Ammon's horn (tissue), 1 donor: ENCODE data around the gene ATP2B2.

Experiments used
- DNase-seq: peaks from one replicate; pipeline ENCODE4 v3.0.0-alpha.2; 2016; ENCODE audit warnings: low spot score

The ATP2B2 gene

DNA sequence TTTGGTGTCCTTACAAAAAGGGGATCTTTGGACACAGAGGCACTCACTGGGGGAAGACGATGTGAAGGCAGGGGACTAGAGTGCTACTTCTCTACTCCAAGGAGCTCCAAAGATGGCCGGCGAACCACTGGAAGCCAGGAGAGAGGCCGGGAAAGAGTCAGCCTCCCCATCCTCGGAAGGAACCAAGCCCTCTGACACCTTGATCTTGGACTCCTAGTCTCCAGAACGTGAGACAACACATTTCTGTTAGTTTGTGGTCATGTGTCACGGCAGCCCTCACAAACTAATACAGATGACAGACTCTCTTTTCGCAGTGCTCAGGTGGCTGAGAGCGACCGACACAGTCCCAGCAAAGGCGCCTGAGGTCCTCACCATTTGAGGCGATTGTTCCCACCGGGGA, 24.4 kb upstream of the ATP2B2 start:
- no peak for DNase-seq

DNA sequence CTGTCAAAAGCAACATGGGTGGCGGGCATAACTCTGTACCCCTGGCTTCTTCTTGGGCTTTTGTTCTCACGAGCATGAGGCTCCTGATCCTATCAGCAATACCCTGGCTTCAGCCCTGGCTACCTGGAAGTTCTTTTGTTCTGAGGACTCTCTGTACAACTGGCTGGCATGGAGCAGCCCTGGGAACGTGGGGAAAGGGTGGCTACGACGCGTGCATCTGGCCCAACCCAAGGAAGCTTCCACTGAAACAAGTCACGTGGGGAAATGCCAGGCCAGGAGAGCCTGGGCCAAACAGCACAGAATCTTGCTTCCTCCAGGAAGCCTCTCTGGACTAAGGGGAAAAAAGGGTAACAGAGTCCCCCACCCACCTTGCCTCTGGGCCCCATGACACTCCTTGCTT, 22.7 kb upstream of the ATP2B2 start:
- DNase-seq, result no peak

DNA sequence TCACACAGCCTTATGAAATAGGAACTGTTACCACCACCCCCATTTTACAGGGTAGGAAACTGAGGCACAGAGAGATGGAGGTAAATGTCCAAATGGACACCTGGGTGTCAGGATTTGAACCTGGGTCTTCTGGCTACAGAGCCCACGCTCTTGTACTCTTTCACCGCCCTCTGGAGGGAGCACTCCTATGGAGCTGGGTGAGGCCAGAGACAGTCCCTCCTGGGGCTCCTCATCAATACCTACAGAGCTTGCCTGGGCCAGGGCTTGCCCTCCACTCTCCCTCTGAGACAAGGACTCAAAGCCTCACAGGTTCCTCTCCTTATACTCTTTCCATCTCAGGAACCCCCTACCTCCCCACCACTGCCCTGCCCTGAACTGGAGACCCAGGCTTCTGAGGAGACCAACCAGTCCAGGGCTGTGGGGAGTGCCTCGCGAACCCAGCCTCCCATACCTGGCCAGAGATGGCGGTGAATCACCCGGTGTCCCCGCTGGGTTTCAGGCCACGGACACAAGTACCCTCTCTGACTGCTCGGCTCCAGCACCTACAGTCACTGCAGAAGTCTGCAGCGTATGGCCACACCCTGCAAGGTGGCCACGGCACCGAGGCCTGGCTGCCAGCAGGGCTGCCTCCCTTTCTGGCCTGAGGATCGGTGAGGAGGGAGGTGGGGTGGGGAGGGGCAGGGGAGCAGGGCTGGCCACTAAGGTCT, 22.1 kb upstream of the ATP2B2 start:
- DNase-seq, result no peak

DNA sequence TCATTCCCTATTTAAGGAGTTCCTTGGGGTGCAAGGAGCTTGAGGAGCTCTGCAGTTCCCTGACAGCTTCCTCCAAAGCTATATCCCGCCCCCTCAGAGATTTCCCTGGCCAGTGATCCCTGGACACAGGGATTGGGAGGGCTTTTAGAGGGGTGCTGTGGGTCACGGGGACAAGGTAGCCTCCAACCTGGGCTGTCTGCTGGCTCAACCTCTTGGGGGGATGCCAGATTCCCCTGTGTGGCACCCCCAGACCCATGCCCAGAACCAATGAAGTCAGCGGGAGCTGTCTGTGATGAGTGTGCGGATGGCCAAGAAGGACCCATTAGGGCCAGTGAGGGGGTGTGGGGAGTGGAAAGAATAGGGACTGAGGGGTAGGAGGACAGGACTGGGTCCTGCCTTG, 21.0 kb upstream of the ATP2B2 start:
- DNase-seq, result no peak

- no peak for DNase-seq
These were observed 19.5 kb upstream of the ATP2B2 start for GRCh38 chr3:10524799-10525301.

DNA sequence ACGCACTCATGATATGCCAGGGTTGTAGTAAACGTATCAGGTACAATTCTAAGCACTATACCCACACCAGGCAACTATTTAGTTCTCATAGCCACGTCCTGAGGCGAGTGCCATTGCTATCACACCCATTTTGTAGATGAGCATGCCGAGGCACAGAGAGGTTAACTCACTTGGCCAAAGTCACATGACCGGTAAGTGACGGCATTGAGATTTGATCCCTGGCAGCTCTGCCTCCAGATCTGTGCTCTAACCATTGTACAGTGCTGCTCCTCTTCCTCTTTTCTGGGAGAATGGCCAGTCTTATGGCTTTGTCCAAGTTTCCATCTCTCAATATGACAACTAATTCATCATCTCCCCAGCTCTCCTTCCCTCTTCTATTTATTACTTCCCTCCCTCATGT, 18.9 kb upstream of the ATP2B2 start:
- DNase-seq, result no peak

DNA sequence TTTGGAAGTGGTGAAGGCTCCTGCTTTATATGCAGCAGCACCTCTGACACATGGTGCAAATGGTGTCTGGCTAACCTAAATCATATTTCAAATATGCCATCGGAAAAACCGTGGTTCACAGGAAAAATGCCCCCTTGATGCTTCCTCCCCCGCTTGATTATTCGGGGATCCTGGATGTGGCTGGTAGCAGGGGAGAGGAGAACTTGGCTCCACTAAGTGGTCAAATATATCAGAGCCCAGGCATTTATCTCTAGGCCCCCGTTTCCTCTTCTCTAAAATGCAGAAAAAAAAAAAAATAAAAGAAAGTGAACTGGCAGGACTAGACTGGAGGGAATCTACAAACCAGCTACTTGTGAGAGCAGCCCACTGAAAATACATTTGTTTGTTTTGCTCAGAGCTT, 18.2 kb upstream of the ATP2B2 start:
- DNase-seq, result no peak

DNA sequence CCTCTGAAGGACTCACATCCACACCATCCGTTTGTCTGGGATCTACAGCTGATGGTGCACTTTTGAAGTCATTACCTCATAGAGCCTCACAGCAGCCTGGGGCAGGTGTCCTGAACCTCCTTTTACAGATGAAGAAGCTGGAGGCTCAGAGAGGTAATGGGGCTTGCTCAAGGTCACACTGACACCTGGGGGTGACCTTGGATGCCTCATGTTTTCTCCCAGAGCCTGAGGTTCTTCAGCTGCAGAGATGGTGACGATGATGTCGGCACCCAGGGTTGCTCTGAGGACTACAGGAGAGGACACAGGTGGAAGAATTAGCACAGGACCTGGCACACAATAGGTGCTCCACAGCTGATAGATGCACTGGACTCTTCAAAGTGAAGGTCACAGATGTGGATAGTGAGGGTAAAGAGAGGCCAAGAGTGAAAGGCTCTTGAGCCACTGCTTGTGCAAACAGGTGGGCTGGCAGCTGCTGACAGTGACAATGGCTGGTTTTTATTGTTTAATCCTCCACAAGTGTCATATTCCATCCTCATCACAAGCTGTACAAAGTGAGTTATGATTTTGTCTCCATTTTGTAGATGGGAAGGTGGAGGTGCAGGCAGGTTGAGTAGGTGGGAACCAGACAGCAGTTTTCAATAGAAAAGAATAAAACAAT, 17.4 kb upstream of the ATP2B2 start:
- no peak for DNase-seq

DNA sequence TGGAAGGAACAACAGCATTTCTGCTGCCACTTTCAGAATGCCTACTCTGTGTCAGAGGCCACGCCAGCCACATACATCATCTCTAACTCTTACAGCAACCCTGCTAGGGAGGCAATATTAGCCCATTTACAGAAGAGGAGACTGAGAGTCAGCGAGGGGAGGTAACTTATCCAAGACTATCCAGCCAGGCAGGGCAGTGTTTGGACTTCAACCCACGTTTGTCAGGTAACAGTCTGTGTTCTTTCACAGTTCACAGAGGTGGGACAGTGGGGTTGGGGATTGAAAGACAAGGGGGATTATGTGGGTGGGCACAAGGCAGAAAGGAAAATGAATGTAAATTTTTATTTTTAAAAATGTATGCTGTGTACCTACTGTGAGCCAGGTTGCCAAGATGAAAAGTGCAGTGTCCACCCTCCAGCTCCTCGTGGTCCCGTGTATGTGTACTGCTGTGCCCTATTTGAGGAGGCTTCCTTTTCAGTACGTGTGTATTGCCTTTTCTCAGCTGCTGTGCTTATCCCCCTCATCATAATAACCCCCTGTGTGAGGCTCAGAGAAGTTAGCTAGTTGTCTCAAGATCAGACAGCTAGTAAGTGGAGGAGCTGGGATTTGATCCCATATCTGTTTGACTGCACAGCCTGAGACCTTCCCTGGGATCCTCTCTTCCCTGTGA, 16.5 kb upstream of the ATP2B2 start:
- DNase-seq, result no peak

DNA sequence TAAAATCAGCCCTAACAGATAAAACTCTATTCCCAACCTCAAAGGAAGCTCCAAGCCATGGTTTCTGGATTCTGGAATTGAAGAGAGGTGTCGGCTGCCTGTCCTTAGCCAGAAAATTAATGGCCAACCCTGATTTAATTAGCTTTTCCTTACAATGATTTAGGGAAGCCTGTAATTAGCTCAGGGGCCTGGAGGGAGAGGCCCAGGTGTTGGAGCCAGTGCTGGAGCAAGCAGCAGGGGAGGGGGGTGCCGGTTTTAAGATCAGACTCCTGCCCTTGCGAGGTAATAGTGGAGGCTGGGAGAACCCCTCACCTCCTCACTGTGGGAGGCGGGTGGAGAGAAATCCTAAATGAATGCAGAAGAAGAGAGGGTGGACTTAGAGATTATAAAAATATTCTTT, 14.7 kb upstream of the ATP2B2 start:
- no peak for DNase-seq

- DNase-seq, result no peak
These were observed 13.8 kb upstream of the ATP2B2 start for GRCh38 chr3:10519236-10519635.

DNA sequence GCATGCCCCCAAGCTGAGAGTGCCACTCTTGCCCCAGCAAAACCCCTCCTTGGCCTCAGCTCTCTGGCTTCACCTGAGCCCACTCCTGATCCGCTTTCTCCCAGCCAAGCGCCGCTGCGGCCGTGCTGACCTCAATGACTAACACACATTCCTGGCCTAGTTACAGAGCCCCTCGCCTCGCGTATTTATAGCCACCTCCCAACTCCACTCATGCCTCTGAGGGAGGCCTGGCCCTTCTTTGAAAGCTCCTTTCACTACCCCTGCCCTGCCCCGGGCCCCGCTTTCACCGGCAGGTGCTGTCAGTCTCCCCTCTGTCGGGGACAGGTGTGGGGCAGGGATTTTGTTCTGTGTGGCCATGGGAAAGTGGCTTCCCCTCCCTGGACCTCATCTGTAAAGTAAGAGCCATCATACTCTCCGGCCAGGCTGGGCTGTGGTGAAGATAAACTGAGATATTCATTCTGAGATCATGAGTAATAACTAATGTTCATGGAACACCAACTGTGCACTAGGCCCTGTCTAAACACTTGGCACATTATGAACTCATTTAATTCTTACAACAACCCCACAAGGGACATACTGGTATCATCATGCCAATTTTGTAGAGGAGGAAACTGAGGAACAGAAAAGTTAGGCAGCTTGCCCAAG, 13.2 kb upstream of the ATP2B2 start:
- no peak for DNase-seq

DNA sequence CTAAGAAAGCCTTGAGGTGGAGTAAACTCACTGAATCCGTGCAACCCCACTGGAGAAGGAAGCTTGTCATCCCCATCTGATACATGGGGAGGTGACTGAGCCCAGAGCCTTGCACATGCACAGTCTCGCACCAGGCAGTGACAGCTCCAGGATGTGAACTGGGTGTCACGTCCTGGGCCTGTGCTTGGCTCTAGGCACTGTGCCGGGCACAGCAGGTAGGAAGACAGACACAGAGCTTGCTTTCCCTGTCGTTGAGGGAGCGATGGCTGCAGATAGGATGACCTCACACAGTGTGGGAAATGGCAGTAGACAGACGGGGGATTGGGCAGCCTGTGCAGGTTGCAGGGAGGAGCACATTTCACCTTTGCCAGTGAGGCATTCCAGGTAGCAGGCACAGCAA, 12.2 kb upstream of the ATP2B2 start:
- no peak for DNase-seq

- DNase-seq, result no peak
These were observed 11.4 kb upstream of the ATP2B2 start for GRCh38 chr3:10516544-10517452.

- DNase-seq, result no peak
These were observed 10.6 kb upstream of the ATP2B2 start for GRCh38 chr3:10515884-10516495.

DNA sequence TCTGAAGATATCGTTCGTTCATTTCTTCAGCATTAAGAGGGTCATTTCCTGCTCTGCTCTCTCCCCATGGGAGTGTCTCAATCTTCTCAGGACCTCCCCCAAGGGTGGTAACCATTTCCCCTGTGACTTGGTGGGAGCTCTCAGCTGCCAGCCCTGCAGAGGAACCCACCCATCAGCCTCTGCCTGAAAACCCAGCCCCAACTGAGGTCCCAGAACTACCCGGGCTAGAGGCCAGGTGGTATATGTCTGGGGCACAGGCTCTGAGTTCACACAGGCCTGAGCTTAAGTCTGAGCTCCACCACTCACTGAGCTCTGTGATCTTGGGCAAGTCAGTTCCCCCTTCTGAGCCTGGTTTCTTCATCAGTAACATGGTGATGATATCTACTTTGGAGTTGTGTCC, 10.0 kb upstream of the ATP2B2 start:
- no peak for DNase-seq

DNA sequence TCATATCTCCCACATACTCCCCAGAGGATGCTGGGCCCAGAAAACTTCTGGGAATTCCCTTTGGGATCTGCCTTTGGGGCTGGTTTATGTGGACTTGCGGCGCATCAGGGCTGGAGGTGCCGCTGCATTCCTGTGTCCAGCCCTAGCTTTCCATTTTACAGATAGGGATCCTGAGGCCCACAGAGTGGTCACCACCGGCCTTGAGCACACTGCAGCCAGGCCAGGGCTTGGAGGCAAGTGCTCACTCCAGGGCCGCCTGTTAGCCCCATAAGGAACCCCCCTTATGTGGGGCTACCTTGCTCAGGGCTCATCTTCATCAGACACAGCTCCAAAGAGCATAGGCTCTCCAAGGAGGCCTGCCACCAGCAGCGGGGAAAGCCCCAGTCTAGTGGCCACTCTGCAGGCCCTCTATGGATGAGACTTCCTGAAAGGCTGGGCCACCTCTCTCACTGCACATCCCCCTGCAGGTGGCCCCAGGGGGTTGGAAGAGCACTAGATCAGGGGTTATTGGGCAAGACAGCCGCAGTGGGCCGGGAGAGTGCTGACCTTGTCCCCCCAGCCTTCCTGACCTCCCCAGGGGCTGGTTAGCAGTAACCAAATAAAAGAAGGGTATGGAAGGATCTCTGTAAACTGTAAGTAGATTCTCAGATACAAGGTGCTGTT, 9.2 kb upstream of the ATP2B2 start:
- no peak for DNase-seq

DNA sequence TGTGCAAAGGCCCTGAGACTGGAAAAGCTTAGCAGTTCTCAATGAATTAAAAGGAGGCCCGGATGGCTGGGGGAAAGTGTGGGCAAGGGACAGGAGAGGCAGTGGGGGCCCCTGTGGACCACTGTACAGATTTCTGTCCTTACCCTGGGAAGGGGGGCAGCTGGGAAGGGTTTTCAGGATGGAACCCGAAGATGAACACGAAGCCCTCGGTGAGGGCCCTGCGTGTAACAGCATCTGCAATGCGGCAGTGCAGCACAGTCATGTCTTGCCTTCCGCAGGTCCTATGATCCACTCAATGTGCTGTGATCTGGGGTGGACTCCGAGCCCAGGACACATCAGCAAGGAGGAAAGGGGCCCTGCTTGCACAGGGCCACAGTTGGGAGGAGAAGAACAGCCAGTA, 7.9 kb upstream of the ATP2B2 start:
- no peak for DNase-seq

DNA sequence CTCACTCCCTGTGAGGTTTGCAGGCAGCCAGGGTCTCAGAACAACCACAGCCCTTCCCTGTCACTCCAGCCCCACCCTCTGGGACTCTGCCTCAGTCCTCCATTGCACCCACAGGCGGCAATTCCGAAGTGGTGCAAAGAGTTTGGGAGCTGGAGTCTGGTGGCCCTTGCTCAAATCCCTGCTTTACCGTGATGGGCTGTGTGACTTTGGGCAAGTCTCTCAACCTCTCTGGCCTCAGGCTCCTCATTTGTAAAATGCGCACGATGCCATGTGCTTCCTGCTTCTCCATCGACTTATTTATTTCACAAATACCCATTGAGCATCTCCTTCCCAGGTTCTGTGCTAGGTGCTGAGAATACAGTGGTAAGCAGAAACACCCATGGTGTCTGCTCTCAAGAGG, 7.3 kb upstream of the ATP2B2 start:
- no peak for DNase-seq

DNA sequence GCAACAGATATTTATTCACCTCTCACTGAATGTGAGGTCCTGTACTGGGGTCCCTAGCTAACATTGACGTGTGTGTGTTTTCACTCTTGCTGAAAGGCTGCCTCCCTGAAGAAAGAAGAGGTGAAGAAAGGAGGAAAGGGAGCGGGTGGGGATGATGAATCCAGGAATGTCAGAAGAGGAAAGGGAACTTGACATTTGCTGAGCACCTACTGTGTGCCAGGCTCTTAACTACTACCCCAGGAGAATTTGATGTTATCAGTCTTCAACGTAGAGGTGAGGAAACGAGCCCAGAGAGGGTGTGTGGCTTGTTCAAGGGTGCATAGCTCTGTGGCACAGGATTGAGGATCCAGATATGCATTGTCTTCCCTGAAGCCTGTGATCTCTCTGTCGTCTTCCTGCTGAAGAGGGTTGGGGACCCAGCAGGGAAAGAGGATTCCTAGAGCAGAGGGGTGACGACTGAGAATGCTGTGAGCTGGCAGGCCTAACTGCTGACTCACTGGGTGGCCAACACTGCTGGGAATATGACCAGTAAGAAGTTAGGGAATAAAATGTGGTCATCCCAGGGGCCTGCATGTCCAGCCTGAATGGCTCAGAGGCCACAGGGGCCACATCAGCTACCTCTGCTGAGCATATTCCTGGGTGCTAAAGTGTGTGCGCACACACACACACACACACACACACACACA, 6.6 kb upstream of the ATP2B2 start:
- no peak for DNase-seq
